ENCODE measurements around the gene ALG5.

ALG5 gene

DNA sequence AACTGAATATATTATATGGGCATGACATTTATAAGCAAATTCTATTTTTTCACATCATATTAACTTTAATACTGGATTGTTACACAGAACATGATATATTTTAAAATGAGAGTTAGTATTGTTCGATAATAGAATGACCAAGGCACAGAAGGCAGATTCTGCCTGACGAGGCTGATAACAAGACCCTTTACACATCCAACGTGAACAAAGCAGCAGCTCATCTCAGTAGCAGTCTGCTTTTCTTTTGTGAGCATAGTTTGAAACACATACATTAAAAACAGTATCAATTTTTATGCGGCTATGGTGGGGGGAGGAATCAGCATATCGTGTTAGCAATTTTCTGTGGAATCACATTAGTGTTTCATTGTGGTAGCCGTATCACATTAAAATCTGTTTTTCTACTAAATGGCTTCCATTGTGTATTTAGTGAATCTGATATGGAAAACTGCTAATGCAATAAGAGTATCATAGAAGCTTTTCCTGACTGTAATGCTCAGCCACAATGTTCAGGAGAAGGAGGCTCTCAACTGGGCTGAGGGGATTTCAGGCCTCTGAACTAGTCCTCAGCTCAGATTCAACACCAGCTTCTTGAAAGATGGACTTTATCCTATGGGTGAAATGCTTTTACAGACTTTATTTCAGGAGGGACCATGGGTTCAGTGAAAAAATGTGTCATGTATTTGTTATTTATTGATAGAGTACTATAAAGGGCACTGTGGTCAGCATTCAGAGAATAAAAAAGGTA lies 83.1 kb downstream of the ALG5 start:
- no peak for DNase-seq (ENCODE audit: low read depth)
- H3K4me3 ChIP-seq (ENCODE audit: low read length), result no peak overlapping the region
- TF ChIP-seq, protein P1, sequence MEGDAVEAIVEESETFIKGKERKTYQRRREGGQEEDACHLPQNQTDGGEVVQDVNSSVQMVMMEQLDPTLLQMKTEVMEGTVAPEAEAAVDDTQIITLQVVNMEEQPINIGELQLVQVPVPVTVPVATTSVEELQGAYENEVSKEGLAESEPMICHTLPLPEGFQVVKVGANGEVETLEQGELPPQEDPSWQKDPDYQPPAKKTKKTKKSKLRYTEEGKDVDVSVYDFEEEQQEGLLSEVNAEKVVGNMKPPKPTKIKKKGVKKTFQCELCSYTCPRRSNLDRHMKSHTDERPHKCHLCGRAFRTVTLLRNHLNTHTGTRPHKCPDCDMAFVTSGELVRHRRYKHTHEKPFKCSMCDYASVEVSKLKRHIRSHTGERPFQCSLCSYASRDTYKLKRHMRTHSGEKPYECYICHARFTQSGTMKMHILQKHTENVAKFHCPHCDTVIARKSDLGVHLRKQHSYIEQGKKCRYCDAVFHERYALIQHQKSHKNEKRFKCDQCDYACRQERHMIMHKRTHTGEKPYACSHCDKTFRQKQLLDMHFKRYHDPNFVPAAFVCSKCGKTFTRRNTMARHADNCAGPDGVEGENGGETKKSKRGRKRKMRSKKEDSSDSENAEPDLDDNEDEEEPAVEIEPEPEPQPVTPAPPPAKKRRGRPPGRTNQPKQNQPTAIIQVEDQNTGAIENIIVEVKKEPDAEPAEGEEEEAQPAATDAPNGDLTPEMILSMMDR (conservative IDR thresholded peaks at IDR 0.05; ENCODE audit: low read length), result no peak

DNA sequence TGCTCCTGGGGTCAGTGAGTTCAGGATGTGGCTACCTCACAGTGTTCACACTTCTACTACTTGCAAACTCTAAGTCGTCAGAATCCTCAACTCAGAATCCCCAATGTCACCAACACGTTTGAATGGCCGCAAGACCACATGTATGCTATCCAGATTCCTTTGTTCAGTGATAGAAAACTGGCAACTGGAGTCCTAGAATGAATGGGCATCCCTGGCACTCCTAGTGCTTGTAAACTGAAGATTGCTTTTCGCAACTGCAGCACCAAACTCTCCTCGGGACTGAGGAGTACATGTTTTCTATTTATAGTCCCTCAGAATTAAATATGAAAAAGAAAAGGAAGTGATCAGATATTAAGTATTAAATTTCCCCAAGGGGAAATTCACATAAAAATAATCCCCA lies 84.0 kb downstream of the ALG5 start:
- no peak overlapping the region for H3K4me3 ChIP-seq (ENCODE audit: low read length)
- DNase-seq (ENCODE audit: low read depth), result no peak
- TF ChIP-seq, protein P1 (conservative IDR thresholded peaks at IDR 0.05; ENCODE audit: low read length), result no peak

DNA sequence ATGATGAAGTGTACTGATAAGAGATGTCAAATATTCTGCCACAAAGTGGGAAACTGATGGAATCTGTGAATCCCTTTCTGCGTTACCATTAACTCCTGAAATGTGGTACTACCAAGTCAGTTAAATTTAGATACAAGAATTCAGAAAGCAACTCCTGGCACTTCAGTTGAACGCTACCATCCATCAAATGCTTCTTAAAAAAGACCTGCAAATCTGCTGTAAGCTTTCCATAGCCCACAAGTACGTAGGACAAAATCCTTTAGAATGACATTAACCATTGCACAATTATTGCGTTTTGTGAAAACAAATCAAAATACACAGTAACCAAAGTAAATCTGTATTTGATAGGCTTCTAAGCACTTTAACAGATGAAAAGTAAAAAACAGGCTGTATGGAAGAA lies 84.5 kb downstream of the ALG5 start:
- no peak for DNase-seq (ENCODE audit: low read depth)
- H3K4me3 ChIP-seq (ENCODE audit: low read length), result no peak overlapping the region
- TF ChIP-seq, protein P1 (conservative IDR thresholded peaks at IDR 0.05; ENCODE audit: low read length), result no peak

DNA sequence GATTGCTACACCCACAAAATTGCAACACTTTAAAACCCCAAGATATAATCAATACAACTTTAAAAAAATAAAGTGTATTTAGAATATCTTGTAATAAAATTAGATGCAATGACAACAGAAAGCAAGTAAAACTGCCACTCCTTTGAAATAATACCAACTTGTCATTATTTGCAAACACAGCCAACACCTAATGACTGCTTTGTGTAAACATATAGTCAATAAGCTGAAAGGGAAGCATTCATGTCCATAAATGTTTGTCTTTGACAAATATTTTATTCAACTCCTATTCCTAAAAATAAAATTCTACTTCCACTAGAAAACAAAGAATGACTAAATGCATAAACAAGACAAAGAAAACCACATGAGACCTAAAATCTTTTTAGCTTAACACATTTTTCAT lies 85.7 kb downstream of the ALG5 start:
- H3K4me3 ChIP-seq (ENCODE audit: low read length), result no peak overlapping the region
- TF ChIP-seq, protein P1 (conservative IDR thresholded peaks at IDR 0.05; ENCODE audit: low read length), result no peak
- DNase-seq (ENCODE audit: low read depth), result no peak

DNA sequence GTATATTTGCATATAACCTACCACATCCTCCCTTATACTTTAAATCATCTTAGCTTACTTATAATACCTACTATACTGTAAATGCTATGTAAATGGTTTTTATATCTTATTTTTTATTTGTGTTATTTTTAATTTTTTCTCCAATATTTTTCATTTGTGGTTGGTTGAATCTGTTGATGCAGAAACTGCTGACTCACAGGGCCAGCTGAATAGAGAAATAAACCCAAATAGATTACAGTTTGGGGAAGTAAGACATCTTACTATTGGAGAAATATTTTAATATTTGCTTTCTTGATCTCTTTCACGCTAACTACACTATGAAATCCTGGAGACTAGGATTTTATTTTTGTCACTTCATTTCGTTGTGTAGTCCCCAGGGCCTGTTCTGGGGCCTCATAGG lies 86.2 kb downstream of the ALG5 start:
- DNase-seq (ENCODE audit: low read depth), result no peak
- no peak overlapping the region for H3K4me3 ChIP-seq (ENCODE audit: low read length)
- TF ChIP-seq, protein P1 (conservative IDR thresholded peaks at IDR 0.05; ENCODE audit: low read length), result no peak

DNA sequence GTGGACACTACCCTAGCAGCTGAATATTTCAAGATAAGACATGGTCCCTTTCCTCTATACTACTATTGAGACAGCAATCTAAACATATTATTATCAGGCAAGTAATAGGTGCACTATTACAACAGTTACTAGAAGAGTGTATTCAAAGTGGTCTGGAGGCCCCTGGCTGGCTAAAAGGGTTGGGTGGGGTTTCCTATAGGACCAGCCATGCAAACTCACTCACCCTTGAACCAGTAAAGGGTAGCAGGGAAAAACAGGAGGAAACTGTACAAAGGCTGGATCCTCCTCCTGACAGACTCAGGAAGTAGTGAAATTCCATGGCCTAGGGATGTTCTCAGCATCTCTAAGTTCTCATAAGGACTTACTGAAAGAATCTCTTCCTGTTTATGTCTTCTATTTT lies 86.8 kb downstream of the ALG5 start:
- H3K4me3 ChIP-seq (ENCODE audit: low read length), result no peak overlapping the region
- DNase-seq (ENCODE audit: low read depth), result no peak

DNA sequence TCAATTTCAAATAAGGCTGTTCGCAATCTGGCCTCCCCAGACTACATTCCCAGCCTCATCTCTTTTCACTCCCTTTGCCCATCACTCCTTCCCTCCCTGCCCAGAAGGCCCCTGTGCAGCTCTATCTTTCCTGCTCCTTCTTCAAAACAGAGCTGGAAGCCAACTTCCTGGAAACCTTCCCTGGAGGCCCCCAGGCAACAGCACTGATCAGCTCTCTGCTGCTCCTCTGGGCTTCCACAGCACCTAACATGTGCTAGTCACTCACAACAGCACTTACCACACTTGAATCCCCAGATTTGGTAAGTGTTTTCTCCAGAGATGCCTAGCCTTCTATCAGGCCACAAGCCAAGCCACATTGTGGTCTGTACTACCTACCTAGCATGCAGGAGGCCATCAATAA lies 88.6 kb downstream of the ALG5 start:
- no peak overlapping the region for H3K4me3 ChIP-seq (ENCODE audit: low read length)
- no peak for DNase-seq (ENCODE audit: low read depth)
- TF ChIP-seq, protein P1 (conservative IDR thresholded peaks at IDR 0.05; ENCODE audit: low read length), result no peak

More for the DNA sequence above, 86.8 kb downstream of the ALG5 start:
- TF ChIP-seq, protein P1 (conservative IDR thresholded peaks at IDR 0.05; ENCODE audit: low read length), result no peak
